Skeletal muscle tissue (tissue), 4 donors: ENCODE results near the gene CCND3. TPM values are rescaled to one million over a fixed set of nuclear protein-coding genes. Genes with fewer than 3 reads are reported as not detected.

Experiments used
- H3K27ac ChIP-seq: one replicate; pipeline ENCODE4 v1.7.0; 2013; ENCODE audit warnings: mild to moderate bottlenecking, low read depth, low read length, inconsistent platforms
- H3K27me3 ChIP-seq, 3 donors: one replicate each; pipeline ENCODE4 v1.7.0; 2013; ENCODE audit warnings: low read length in 3 of 3; ENCODE audit not compliant: control insufficient read depth in 3 of 3, insufficient read depth in 3 of 3
- H3K36me3 ChIP-seq, 3 donors: one replicate each; pipeline ENCODE4 v1.7.0; 2013; ENCODE audit warnings: low read length in 3 of 3; ENCODE audit not compliant: control insufficient read depth in 3 of 3, insufficient read depth in 3 of 3
- H3K4me1 ChIP-seq, 3 donors: one replicate each; pipeline ENCODE4 v1.7.0; 2013; ENCODE audit warnings: low read length in 3 of 3, mild to moderate bottlenecking in 3 of 3; ENCODE audit not compliant: control insufficient read depth in 3 of 3, insufficient read depth in 3 of 3
- H3K4me3 ChIP-seq, 3 donors: one replicate each; pipeline ENCODE4 v1.7.0; 2013; ENCODE audit warnings: low read length in 3 of 3
- H3K9ac ChIP-seq, 3 donors: one replicate each; pipeline ENCODE4 v1.7.0; 2013; ENCODE audit warnings: low read length in 3 of 3, mild to moderate bottlenecking in 3 of 3, moderate library complexity in 2 of 3, low read depth in 1 of 3
- H3K9me3 ChIP-seq, 3 donors: one replicate each; pipeline ENCODE4 v1.7.0; 2013; ENCODE audit warnings: low read length in 3 of 3; ENCODE audit not compliant: control insufficient read depth in 3 of 3
- total RNA-seq: library from RNA; depleted of rRNA; stranded (reverse); fragments of >200 nt; gene quantifications from one replicate; pipeline ENCODE4 v1.2.3, GENCODE V29; 2014
- donor health status: Osteomylitis.

The CCND3 gene
- total RNA-seq, result 21.9 TPM

- Histone ChIP-seq H3K4me3 (peak within 1 kb of the TSS; percentile 83 to 91 (median 88)), H3K36me3 (peaks cover 0 to 2% (median 0%) of the 10 kb centered on the region in 3 donors), H3K27ac (peak within 1 kb of the TSS; percentile 40), H3K9me3 (no peaks in the 10 kb centered on the region), H3K9ac (peak within 1 kb of the TSS; percentile 76 to 81 (median 77)), H3K4me1 (peaks cover 37 to 45% (median 44%) of the 10 kb centered on the region in 3 donors), H3K27me3 (no peaks in the 10 kb centered on the region)
Observed at GRCh38 chr6:41941280-41942066, at the start of gene CCND3. TSS of gene CCND3 (minus strand) at chr6:41941808. CDS start at chr6:41941649, 159 bp downstream.

- Histone ChIP-seq H3K27ac (no peak overlapping the region), H3K4me1 (no peaks in the 10 kb centered on the region), H3K4me3 (no peak overlapping the region)
Observed at GRCh38 chr6:41986339-41986738, 44.7 kb upstream of the CCND3 start.

DNA sequence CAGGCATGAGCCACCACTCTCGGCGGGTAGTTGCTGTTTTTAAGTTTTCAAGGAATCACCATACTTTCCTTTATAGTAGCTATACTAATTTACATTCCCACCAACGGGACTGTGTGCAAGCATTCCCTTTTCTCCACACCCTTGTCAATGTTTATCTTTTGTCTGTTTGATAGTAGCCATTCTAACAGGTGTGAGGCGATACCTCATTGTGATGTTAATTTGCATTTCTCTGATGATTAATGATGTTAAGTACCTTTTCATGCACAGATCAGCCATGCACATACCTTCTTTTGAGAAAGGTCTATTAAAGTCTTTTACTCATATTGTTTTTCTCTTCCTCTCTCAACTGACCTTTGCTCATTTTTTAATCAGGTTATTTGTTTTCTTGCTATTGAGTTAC, 43.0 kb upstream of the CCND3 start:
- H3K27me3 ChIP-seq, result no peaks in the 10 kb centered on the region
- H3K9me3 ChIP-seq, result no peaks in the 10 kb centered on the region
- H3K36me3 ChIP-seq, result no peaks in the 10 kb centered on the region
- H3K27ac ChIP-seq, result no peak overlapping the region
- H3K4me1 ChIP-seq, result no peaks in the 10 kb centered on the region
- no peak overlapping the region for H3K4me3 ChIP-seq
- H3K9ac ChIP-seq, result no peak overlapping the region

More at GRCh38 chr6:41986339-41986738, 44.7 kb upstream of the CCND3 start:
- Histone ChIP-seq H3K9me3 (no peaks in the 10 kb centered on the region), H3K9ac (no peak overlapping the region), H3K36me3 (no peaks in the 10 kb centered on the region), H3K27me3 (no peaks in the 10 kb centered on the region)

DNA sequence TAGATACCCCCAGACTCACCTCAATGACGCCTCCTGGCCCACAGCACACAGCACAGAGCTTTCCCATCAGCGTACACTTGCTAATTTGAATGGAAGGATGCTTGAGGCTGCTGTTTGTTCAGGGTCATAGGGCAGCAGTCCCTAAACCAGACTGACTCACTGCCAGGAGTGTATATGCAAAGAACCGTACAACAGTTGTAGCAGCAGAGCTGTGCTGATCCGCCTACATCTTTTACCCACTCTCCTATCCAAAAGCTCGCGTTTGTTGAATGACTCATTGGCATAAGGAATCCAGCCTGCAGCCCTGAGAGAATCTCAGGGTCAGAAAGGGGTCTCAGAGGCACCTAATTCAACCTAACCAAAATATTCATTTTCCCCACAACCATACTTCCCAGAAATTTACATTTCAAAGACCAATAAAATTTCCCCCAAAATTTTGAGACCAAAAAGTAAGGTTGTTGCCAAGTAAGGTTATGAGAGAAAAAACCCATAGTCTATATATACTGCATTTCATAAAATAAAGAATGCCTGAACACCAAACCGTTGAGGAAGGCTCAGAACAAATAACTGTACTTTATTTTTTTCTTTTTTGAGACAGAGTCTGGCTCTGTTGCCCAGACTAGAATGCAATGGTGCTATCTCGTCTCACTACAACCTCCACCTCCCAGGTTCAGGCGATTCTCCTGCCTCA, 35.3 kb upstream of the CCND3 start:
- no peak overlapping the region for H3K4me3 ChIP-seq
- H3K27ac ChIP-seq, result no peak overlapping the region
- no peaks in the 10 kb centered on the region for H3K9me3 ChIP-seq
- no peaks in the 10 kb centered on the region for H3K4me1 ChIP-seq
- no peak overlapping the region for H3K9ac ChIP-seq
- H3K36me3 ChIP-seq, result no peaks in the 10 kb centered on the region
- H3K27me3 ChIP-seq, result no peaks in the 10 kb centered on the region

DNA sequence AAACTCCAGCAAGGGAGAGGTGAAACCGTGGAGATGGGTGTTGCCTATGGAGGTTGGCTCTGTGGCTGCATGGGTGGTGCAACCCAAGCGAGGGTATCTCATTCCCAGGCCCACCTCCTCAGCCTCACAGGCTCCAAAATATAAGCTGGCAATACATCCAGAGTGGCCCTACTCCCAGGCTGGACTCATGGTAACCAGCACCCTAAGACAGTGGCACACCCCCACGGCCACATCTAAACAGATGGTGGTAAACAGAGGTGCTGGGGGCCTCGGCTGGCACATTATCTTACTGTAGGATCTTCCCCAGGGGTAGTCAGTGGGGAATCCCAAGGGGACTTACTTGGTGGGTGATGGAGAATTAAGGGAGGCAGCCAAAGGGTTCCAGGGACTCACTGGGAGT, 33.7 kb upstream of the CCND3 start:
- H3K4me1 ChIP-seq, result no peaks in the 10 kb centered on the region

DNA sequence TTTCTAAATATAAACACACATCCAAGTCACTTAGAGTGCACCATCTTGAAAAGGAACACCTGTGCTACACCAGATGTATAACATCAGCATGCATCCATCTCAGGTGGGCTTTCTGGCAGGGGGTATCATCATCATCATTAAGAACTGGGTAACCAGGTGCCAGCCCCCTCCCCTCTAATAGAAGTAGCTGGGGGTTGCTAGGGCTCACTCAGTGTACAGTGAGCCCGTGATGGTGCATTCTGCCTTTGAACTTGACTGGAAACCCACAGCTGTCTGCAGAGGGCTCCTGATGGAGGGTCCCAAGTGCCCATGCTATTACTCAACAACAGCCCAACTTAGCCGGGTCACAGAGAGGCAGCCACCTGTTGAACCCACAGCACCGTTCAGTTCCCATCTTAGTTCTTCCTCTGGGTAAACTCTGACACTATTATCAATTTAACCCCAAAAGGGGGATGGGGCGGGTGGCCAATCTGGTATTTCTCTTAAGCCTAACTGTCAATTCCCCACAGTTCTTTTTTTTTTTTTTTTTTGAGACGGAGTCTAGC, 32.7 kb upstream of the CCND3 start:
- no peak overlapping the region for H3K4me3 ChIP-seq
- H3K36me3 ChIP-seq, result no peaks in the 10 kb centered on the region
- no peak overlapping the region for H3K27ac ChIP-seq
- H3K9me3 ChIP-seq, result no peaks in the 10 kb centered on the region
- H3K4me1 ChIP-seq, result no peaks in the 10 kb centered on the region
- no peaks in the 10 kb centered on the region for H3K27me3 ChIP-seq
- no peak overlapping the region for H3K9ac ChIP-seq

More for the DNA sequence above, 33.7 kb upstream of the CCND3 start:
- Histone ChIP-seq H3K9ac (no peak overlapping the region), H3K27me3 (no peaks in the 10 kb centered on the region), H3K27ac (no peak overlapping the region), H3K4me3 (no peak overlapping the region), H3K9me3 (no peaks in the 10 kb centered on the region), H3K36me3 (no peaks in the 10 kb centered on the region)

DNA sequence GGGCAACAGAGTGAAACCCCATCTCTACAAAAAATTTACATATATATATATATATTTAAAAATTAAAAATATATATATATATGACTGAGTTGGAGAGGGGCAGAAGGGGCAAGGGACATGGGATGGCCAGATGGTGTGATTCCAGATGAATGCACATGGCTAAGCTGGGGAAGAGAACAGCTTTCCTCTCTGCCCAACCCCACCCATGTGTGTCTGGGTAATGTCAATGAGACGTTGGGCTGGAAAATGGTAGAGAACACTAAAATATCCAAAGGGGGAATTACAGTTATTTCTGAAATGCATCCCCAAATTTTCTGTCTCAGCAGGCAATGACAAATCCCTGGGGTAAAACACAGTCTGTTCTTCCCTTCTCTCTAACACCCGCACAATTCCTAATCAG, 31.2 kb upstream of the CCND3 start:
- Histone ChIP-seq H3K27ac (no peak overlapping the region), H3K4me1 (no peaks in the 10 kb centered on the region)

GRCh38 chr6:41970436-41970846, 28.8 kb upstream of the CCND3 start:
- H3K4me1 ChIP-seq, result no peaks in the 10 kb centered on the region
- H3K36me3 ChIP-seq, result no peaks in the 10 kb centered on the region
- H3K4me3 ChIP-seq, result no peak overlapping the region
- H3K27ac ChIP-seq, result no peak overlapping the region
- H3K27me3 ChIP-seq, result no peaks in the 10 kb centered on the region
- no peak overlapping the region for H3K9ac ChIP-seq
- no peaks in the 10 kb centered on the region for H3K9me3 ChIP-seq

More for the DNA sequence above, 31.2 kb upstream of the CCND3 start:
- H3K36me3 ChIP-seq, result no peaks in the 10 kb centered on the region
- no peak overlapping the region for H3K4me3 ChIP-seq
- H3K9ac ChIP-seq, result no peak overlapping the region
- no peaks in the 10 kb centered on the region for H3K27me3 ChIP-seq
- no peaks in the 10 kb centered on the region for H3K9me3 ChIP-seq

GRCh38 chr6:41967312-41968287, 26.0 kb upstream of the CCND3 start:
- Histone ChIP-seq H3K9me3 (no peaks in the 10 kb centered on the region), H3K9ac (no peak overlapping the region), H3K27me3 (no peaks in the 10 kb centered on the region), H3K27ac (no peak overlapping the region), H3K4me1 (no peaks in the 10 kb centered on the region), H3K36me3 (no peaks in the 10 kb centered on the region), H3K4me3 (no peak overlapping the region)
